ENCODE data around the gene PLPP7. TPM values are rescaled to one million over a fixed set of nuclear protein-coding genes. Genes with fewer than 3 reads are reported as not detected.
"Not testable (repeated sequence)": the region's sequence is repeated elsewhere in the genome, so short reads cannot be mapped to it uniquely, and the experiment has no call there.

The PLPP7 gene
- 0.19 TPM in 1 of 2 replicates, not detected in the other for total RNA-seq (2014; rRNA removed; shearing (Covaris generic))

GRCh38 chr9:131289301-131290035 lies at the start of gene PLPP7:
TSS of gene PLPP7 (plus strand) at chr9:131289723. CDS start at chr9:131289998, 275 bp downstream.
- no peak for DNase-seq (ENCODE audit: low spot score)

GRCh38 chr9:131240047-131240921 lies 49.2 kb upstream of the PLPP7 start:
- DNase-seq (ENCODE audit: low spot score): no peak

- not testable (repeated sequence) for DNase-seq (ENCODE audit: low spot score)
Measured at GRCh38 chr9:131244331-131244730, 45.2 kb upstream of the PLPP7 start.

- no peak for DNase-seq (ENCODE audit: low spot score)
Measured at GRCh38 chr9:131246618-131247017, 42.9 kb upstream of the PLPP7 start.

GRCh38 chr9:131252120-131252519 lies 37.4 kb upstream of the PLPP7 start:
- no peak for DNase-seq (ENCODE audit: low spot score)

GRCh38 chr9:131253891-131254491 lies 35.5 kb upstream of the PLPP7 start:
- DNase-seq (ENCODE audit: low spot score): no peak

GRCh38 chr9:131254626-131255025 lies 34.9 kb upstream of the PLPP7 start:
- no peak for DNase-seq (ENCODE audit: low spot score)

GRCh38 chr9:131255676-131256197 lies 33.8 kb upstream of the PLPP7 start:
- DNase-seq (ENCODE audit: low spot score): no peak

- no peak for DNase-seq (ENCODE audit: low spot score)
Measured at GRCh38 chr9:131257266-131258025, 32.1 kb upstream of the PLPP7 start.

- DNase-seq (ENCODE audit: low spot score): no peak
Measured at GRCh38 chr9:131258186-131258585, 31.3 kb upstream of the PLPP7 start.

GRCh38 chr9:131258698-131259431 lies 30.7 kb upstream of the PLPP7 start:
- no peak for DNase-seq (ENCODE audit: low spot score)

GRCh38 chr9:131259432-131259898 lies 30.1 kb upstream of the PLPP7 start:
- DNase-seq (ENCODE audit: low spot score): no peak

GRCh38 chr9:131259916-131260597 lies 29.5 kb upstream of the PLPP7 start:
- DNase-seq (ENCODE audit: low spot score): no peak

- no peak for DNase-seq (ENCODE audit: low spot score)
Measured at GRCh38 chr9:131260751-131261452, 28.6 kb upstream of the PLPP7 start.

GRCh38 chr9:131262327-131263032 lies 27.0 kb upstream of the PLPP7 start:
- no peak for DNase-seq (ENCODE audit: low spot score)

- not testable (repeated sequence) for DNase-seq (ENCODE audit: low spot score)
Measured at GRCh38 chr9:131263033-131263343, 26.5 kb upstream of the PLPP7 start.

- no peak for DNase-seq (ENCODE audit: low spot score)
Measured at GRCh38 chr9:131263701-131264100, 25.8 kb upstream of the PLPP7 start.

GRCh38 chr9:131264231-131264630 lies 25.3 kb upstream of the PLPP7 start:
- no peak for DNase-seq (ENCODE audit: low spot score)
